GM12878 (cell line): ENCODE results near the gene MRGPRF. TPM values are rescaled to one million over a fixed set of nuclear protein-coding genes. Genes with fewer than 3 reads are reported as not detected.

Experiments used
- ATAC-seq: fragments of 200-7000 bp; cut with Tn5 transposase; 3 replicates; pipeline ENCODE4 v1.9.1; 2020; ENCODE audit warnings: mild to moderate bottlenecking, moderate library complexity
- BruUV-seq: library from RNA; stranded (reverse); fragments of 400-500 nt; replicated peaks from 2 replicates; lab custom pipeline; 2021; lab: Mats Ljungman, UMichigan
- CTCF ChIA-PET: fragments of 300-600 bp; sonication (Branson Sonifier 250); formaldehyde crosslinking; extraction: SDS; loops from one replicate; lab custom pipeline; 2021; ENCODE audit warnings: inconsistent platforms; lab: Yijun Ruan, JAX
- POLR2A ChIA-PET: fragments of 350-600 bp; formaldehyde crosslinking; extraction: SDS; loops from one replicate; lab custom pipeline; 2021; ENCODE audit warnings: inconsistent platforms; lab: Charles Lee
- RAD21 ChIA-PET: fragments of 300-600 bp; sonication (Branson Sonifier 250); formaldehyde crosslinking; loops from one replicate; lab custom pipeline; 2023; ENCODE audit warnings: antibody characterized with exemption; ENCODE audit not compliant: unreplicated experiment; lab: Charles Lee
- SMC1A ChIA-PET: fragments of 300-600 bp; sonication (Branson Sonifier 250); formaldehyde crosslinking; loops from one replicate; lab custom pipeline; 2023; ENCODE audit not compliant: unreplicated experiment, uncharacterized antibody; lab: Charles Lee
- DNase-seq: peaks from one replicate; pipeline ENCODE4 v3.0.0-alpha.2; 2011; ENCODE audit warnings: low read depth, low spot score
- FAIRE-seq: peaks from 3 replicates; lab custom pipeline; 2011; peaks lifted over from hg19 to GRCh38; lab: Jason Lieb, UNC
- H2AFZ ChIP-seq: 2 replicates; pipeline ENCODE4 v1.6.0; 2011; ENCODE audit warnings: low read depth, low read length, control low read depth; ENCODE audit not compliant: control insufficient read depth
- H3K27ac ChIP-seq: 2 replicates; pipeline ENCODE4 v1.5.1; 2011; ENCODE audit warnings: control low read depth; ENCODE audit not compliant: control insufficient read depth, insufficient read depth
- H3K27me3 ChIP-seq, 2 experiments: replicated peaks in 1 of 2; 2 replicates each; pipeline versions ENCODE4 v1.6.0 to v1.6.1; 2011; ENCODE audit warnings: low read length in 1 of 2; ENCODE audit not compliant: control insufficient read depth in 2 of 2, insufficient read depth in 2 of 2
- H3K36me3 ChIP-seq, 2 experiments: 2 replicates each; pipeline ENCODE4 v1.5.1; 2011; ENCODE audit warnings: low read length in 1 of 2; ENCODE audit not compliant: control insufficient read depth in 2 of 2, insufficient read depth in 2 of 2
- H3K4me1 ChIP-seq: 2 replicates; pipeline ENCODE4 v1.6.1; 2011; ENCODE audit warnings: mild to moderate bottlenecking, low read length, moderate library complexity, mixed read lengths; ENCODE audit not compliant: control insufficient read depth, insufficient read depth
- H3K4me2 ChIP-seq: 2 replicates; pipeline ENCODE4 v1.6.0; 2011; ENCODE audit warnings: control low read depth; ENCODE audit not compliant: control insufficient read depth, insufficient read depth
- H3K4me3 ChIP-seq: fragments of 200-600 bp; sonication (generic); 2 replicates; pipeline ENCODE4 v1.5.1; 2016
- H3K79me2 ChIP-seq: 2 replicates; pipeline ENCODE4 v1.6.0; 2011; ENCODE audit warnings: low read length; ENCODE audit not compliant: control insufficient read depth, insufficient read depth
- H3K9ac ChIP-seq: 2 replicates; pipeline ENCODE4 v1.8.0; 2011; ENCODE audit warnings: low read length, control low read depth, mixed read lengths; ENCODE audit not compliant: control insufficient read depth, insufficient read depth
- H3K9me3 ChIP-seq: replicated peaks from 3 replicates; pipeline ENCODE4 v1.5.1; 2011; ENCODE audit warnings: mild to moderate bottlenecking, low read length; ENCODE audit not compliant: control insufficient read depth, insufficient read depth
- H4K20me1 ChIP-seq: 2 replicates; pipeline ENCODE4 v1.6.0; 2011; ENCODE audit not compliant: control insufficient read depth, insufficient read depth
- ATF3 ChIP-seq: IDR thresholded peaks from 2 replicates; pipeline ENCODE4 v1.6.1; 2011; ENCODE audit warnings: low read depth, mild to moderate bottlenecking, low read length, moderate library complexity, borderline replicate concordance; ENCODE audit errors: extremely low read depth
- DPF2 ChIP-seq: fragments of 450-650 bp; IDR thresholded peaks from 2 replicates; pipeline ENCODE4 v1.6.1; 2017; ENCODE audit warnings: mild to moderate bottlenecking
- EGR1 ChIP-seq, 2 experiments: IDR thresholded peaks; 1 replicate in 1 of 2; 2 replicates in 1 of 2; pipeline ENCODE4 v1.6.1; 2011 to 2012; ENCODE audit warnings: low read depth in 2 of 2, low read length in 2 of 2, borderline replicate concordance in 1 of 2, mild to moderate bottlenecking in 1 of 2, moderate library complexity in 1 of 2
- ESRRA ChIP-seq: IDR thresholded peaks from 2 replicates; pipeline ENCODE4 v1.6.1; 2012; ENCODE audit warnings: mild to moderate bottlenecking, low read length, improper control_type of control experiment
- ETV6 ChIP-seq, 2 experiments: fragments of 450-650 bp in 1 of 2; IDR thresholded peaks in 1 of 2; conservative IDR thresholded peaks in 1 of 2; 2 replicates each; pipeline ENCODE4 v1.6.1; 2014; ENCODE audit warnings: antibody characterized with exemption in 1 of 2, borderline replicate concordance in 1 of 2, low read depth in 1 of 2, mild to moderate bottlenecking in 1 of 2, moderate library complexity in 1 of 2
- NR2C2 ChIP-seq: IDR thresholded peaks from 2 replicates; pipeline ENCODE4 v1.6.1; 2011; ENCODE audit warnings: borderline replicate concordance, low read depth; ENCODE audit not compliant: control insufficient read depth, insufficient read length
- SREBF2 ChIP-seq: IDR thresholded peaks from 2 replicates; pipeline ENCODE4 v1.6.1; 2012; ENCODE audit warnings: mild to moderate bottlenecking, low read length
- SUPT20H ChIP-seq: IDR thresholded peaks from 2 replicates; pipeline ENCODE4 v1.6.1; 2011; ENCODE audit warnings: low read depth, mild to moderate bottlenecking, low read length, moderate library complexity, borderline replicate concordance; ENCODE audit not compliant: control insufficient read depth
- SUZ12 ChIP-seq: fragments of 200-600 bp; sonication (generic); IDR thresholded peaks from one replicate; pipeline ENCODE4 v1.6.1; 2018; ENCODE audit warnings: antibody characterized with exemption, mild to moderate bottlenecking; ENCODE audit not compliant: unreplicated experiment
- ZBTB11 ChIP-seq: fragments of 450-650 bp; formaldehyde crosslinking; IDR thresholded peaks from 2 replicates; pipeline ENCODE4 v1.5.0; 2022; ENCODE audit warnings: mild to moderate bottlenecking, missing genetic modification characterization
- WGBS: methylation state at CpG from one replicate; pipeline ENCODE4 v1.1.6; 2016; ENCODE audit warnings: low lambda C conversion rate; ENCODE audit not compliant: insufficient replicate concordance, insufficient coverage; ENCODE audit errors: missing lambda C conversion rate; 5-methylcytosine and 5-hydroxymethylcytosine counted together
- in situ Hi-C: fragments of 300-500 bp; cut with MboI; formaldehyde crosslinking; loops from 9 replicates; pipeline ENCODE4 v1.14.3; 2018; ENCODE audit warnings: mixed read lengths
- intact Hi-C: fragments of 100-400 bp; cut with micrococcal nuclease; formaldehyde crosslinking; loops from one replicate; pipeline ENCODE4 v1.14.2; 2022; ENCODE audit not compliant: unreplicated experiment
- polyA plus RNA-seq, 11 experiments: library from polyadenylated mRNA; depleted of rRNA in 4 of 11; unstranded in 6 of 11; stranded (reverse) in 5 of 11; fragments of >200 nt; fragmentation: Nextera tagmentation in 4 of 11; fragmentation: Illumina TruSeq in 1 of 11; extraction: Ambion mirVana in 4 of 11; extraction: Trizol in 1 of 11; gene quantifications; 1 replicate in 1 of 11; 2 replicates in 10 of 11; pipeline versions ENCODE4 v1.2.1 to v1.2.3, GENCODE V29; 2011 to 2016; ENCODE audit warnings: inconsistent platforms in 2 of 11, missing spikeins in 2 of 11, low read depth in 1 of 11
- total RNA-seq, 4 experiments: library from RNA; depleted of rRNA in 3 of 4; stranded (reverse); fragments of >200 nt in 3 of 4; fragmentation: Illumina TruSeq in 1 of 4; extraction: Trizol in 1 of 4; gene quantifications; 2 replicates each; pipeline versions ENCODE4 v1.2.1 to v1.2.3, GENCODE V29; 2013 to 2021
- TF ChIP-seq, protein P1 (sequence below): IDR thresholded peaks from 2 replicates; pipeline ENCODE4 v1.6.1; 2012; ENCODE audit warnings: low read length, inconsistent platforms
- TF ChIP-seq, protein P2 (sequence below): IDR thresholded peaks from 2 replicates; pipeline ENCODE4 v1.6.1; 2012; ENCODE audit warnings: mild to moderate bottlenecking, low read depth, low read length
- TF ChIP-seq, protein P3 (sequence below): fragments of 450-650 bp; IDR thresholded peaks from 2 replicates; pipeline ENCODE4 v1.6.1; 2016; ENCODE audit warnings: mild to moderate bottlenecking

MRGPRF gene
- total and polyA plus RNA-seq, 10 of the 15 experiments (the other 5 are each of a cell fraction or from before 2014, with no cell fraction given): not detected

DNA sequence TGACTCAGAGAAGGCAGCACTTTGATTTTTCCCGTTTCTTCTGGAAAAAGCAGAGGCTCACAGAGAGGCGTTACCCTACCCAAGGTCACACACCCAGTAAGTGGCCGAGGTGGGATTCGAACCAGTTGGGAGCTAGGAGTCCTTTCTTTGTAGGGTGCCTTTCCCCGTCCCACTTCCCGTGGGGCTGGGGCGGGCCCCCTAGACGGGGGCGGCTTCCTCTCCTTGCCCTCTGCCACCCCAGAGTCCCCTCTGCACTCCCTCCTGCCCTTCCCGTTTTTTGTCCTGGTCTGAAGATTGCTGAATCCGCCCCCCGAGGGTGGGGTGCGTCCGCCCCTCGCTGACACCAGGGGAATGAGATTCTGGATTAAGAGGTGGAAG lies 36.4 kb upstream of the MRGPRF start:
- Histone ChIP-seq H3K27me3 (no peaks in the 10 kb centered on the region), H3K79me2 (peaks cover 52% of the 10 kb centered on the region), H4K20me1 (no peaks in the 10 kb centered on the region; the same call in 1 of the 2 replicates), H3K4me2 (peak overlapping the region; percentile 89), H3K4me1 (peaks cover 29% of the 10 kb centered on the region), H3K36me3 (no peaks in the 10 kb centered on the region; a peak in 4 of 4 replicates), H3K9ac (peak overlapping the region; percentile 69), H2AFZ (no peak overlapping the region; the same call in 1 of the 2 replicates), H3K9me3 (no peaks in the 10 kb centered on the region), H3K27ac (peak overlapping the region; percentile 59), H3K4me3 (peak overlapping the region; percentile 94)
- ChIA-PET POLR2A (interaction anchor here (1.9 kb wide), 1 partner anchor 10 kb away, joined by 4 read pairs; no protein-coding TSS in a partner anchor), SMC1A (no interaction called here), CTCF (interaction anchor here (1.4 kb wide), 1 partner anchor 9 kb away, joined by 3 read pairs; no protein-coding TSS in a partner anchor), RAD21 (interaction anchor here (0.7 kb wide), 1 partner anchor 52 kb away, joined by 3 read pairs; no protein-coding TSS in a partner anchor)
- 7% methylated on average over 13 of the region's 15 CpGs for WGBS
- in situ Hi-C loops: no loop called here
- ATAC-seq (peak; percentile 6), DNase-seq (no peak), FAIRE-seq (no peak)
- intact Hi-C loops: no loop called here
- no TSS peak for BruUV-seq
- TF ChIP-seq EGR1 (IDR thresholded peaks at IDR 0.05; ENCODE audit: borderline replicate concordance in 1 of 2, low read depth in 2 of 2, low read length in 2 of 2) (peak in 1 of 2 experiments; percentile 43; a peak in 1 of 3 replicates), ETV6 (conservative IDR thresholded peaks at IDR 0.05 in 1 of 2, IDR thresholded peaks at IDR 0.05 in 1 of 2; ENCODE audit: borderline replicate concordance in 1 of 2, low read depth in 1 of 2) (no peak), SUPT20H (no peak), ZBTB11 (no peak), NR2C2 (no peak), ATF3 (no peak), SREBF2 (no peak), ESRRA (no peak), SUZ12 (no peak), DPF2 (no peak)
- TF ChIP-seq, protein P1, sequence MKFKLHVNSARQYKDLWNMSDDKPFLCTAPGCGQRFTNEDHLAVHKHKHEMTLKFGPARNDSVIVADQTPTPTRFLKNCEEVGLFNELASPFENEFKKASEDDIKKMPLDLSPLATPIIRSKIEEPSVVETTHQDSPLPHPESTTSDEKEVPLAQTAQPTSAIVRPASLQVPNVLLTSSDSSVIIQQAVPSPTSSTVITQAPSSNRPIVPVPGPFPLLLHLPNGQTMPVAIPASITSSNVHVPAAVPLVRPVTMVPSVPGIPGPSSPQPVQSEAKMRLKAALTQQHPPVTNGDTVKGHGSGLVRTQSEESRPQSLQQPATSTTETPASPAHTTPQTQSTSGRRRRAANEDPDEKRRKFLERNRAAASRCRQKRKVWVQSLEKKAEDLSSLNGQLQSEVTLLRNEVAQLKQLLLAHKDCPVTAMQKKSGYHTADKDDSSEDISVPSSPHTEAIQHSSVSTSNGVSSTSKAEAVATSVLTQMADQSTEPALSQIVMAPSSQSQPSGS: no peak
- TF ChIP-seq, protein P2, sequence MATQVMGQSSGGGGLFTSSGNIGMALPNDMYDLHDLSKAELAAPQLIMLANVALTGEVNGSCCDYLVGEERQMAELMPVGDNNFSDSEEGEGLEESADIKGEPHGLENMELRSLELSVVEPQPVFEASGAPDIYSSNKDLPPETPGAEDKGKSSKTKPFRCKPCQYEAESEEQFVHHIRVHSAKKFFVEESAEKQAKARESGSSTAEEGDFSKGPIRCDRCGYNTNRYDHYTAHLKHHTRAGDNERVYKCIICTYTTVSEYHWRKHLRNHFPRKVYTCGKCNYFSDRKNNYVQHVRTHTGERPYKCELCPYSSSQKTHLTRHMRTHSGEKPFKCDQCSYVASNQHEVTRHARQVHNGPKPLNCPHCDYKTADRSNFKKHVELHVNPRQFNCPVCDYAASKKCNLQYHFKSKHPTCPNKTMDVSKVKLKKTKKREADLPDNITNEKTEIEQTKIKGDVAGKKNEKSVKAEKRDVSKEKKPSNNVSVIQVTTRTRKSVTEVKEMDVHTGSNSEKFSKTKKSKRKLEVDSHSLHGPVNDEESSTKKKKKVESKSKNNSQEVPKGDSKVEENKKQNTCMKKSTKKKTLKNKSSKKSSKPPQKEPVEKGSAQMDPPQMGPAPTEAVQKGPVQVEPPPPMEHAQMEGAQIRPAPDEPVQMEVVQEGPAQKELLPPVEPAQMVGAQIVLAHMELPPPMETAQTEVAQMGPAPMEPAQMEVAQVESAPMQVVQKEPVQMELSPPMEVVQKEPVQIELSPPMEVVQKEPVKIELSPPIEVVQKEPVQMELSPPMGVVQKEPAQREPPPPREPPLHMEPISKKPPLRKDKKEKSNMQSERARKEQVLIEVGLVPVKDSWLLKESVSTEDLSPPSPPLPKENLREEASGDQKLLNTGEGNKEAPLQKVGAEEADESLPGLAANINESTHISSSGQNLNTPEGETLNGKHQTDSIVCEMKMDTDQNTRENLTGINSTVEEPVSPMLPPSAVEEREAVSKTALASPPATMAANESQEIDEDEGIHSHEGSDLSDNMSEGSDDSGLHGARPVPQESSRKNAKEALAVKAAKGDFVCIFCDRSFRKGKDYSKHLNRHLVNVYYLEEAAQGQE: no peak
- TF ChIP-seq, protein P3, sequence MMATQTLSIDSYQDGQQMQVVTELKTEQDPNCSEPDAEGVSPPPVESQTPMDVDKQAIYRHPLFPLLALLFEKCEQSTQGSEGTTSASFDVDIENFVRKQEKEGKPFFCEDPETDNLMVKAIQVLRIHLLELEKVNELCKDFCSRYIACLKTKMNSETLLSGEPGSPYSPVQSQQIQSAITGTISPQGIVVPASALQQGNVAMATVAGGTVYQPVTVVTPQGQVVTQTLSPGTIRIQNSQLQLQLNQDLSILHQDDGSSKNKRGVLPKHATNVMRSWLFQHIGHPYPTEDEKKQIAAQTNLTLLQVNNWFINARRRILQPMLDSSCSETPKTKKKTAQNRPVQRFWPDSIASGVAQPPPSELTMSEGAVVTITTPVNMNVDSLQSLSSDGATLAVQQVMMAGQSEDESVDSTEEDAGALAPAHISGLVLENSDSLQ: no peak
